Thyroid gland (tissue), 4 donors: Measurements from ENCODE around the gene CHST4. TPM values are rescaled to one million over a fixed set of nuclear protein-coding genes. Genes with fewer than 3 reads are reported as not detected.

Source experiments
- DNase-seq, 2 donors: peaks; one replicate each; pipeline ENCODE4 v3.0.0-alpha.2; 2019
- H3K27ac ChIP-seq, 3 donors: fragments of 200-600 bp; sonication (generic); 1 replicate in 2 of 3; 2 replicates in 1 of 3; pipeline ENCODE4 v1.5.1; 2016 to 2019; ENCODE audit warnings: mild to moderate bottlenecking in 1 of 3, moderate library complexity in 1 of 3
- H3K27me3 ChIP-seq: fragments of 200-600 bp; sonication (generic); one replicate; pipeline ENCODE4 v1.5.1; 2019
- H3K36me3 ChIP-seq, 2 donors: fragments of 200-600 bp; sonication (generic); one replicate each; pipeline ENCODE4 v1.5.1; 2016 to 2019
- H3K4me1 ChIP-seq, 2 donors: fragments of 200-600 bp; sonication (generic); one replicate each; pipeline ENCODE4 v1.5.1; 2017 to 2019
- H3K4me3 ChIP-seq, 3 donors: fragments of 200-600 bp; sonication (generic); replicated peaks in 1 of 3; 1 replicate in 2 of 3; 2 replicates in 1 of 3; pipeline ENCODE4 v1.5.1; 2016; ENCODE audit warnings: mild to moderate bottlenecking in 1 of 3
- H3K9me3 ChIP-seq: fragments of 200-600 bp; sonication (generic); one replicate; pipeline ENCODE4 v1.5.1; 2017
- CTCF ChIP-seq, 6 experiments: fragments of 200-600 bp in 3 of 6; fragments of 450-650 bp in 3 of 6; sonication (generic) in 3 of 6; IDR thresholded peaks; one replicate each; pipeline ENCODE4 v1.5.1; 2016 to 2019; ENCODE audit warnings: antibody characterized with exemption in 6 of 6, mild to moderate bottlenecking in 2 of 6, inconsistent platforms in 1 of 6, moderate library complexity in 1 of 6
- POLR2A ChIP-seq, 2 donors: fragments of 450-650 bp; IDR thresholded peaks; one replicate each; pipeline ENCODE4 v1.6.1; 2017; ENCODE audit warnings: antibody characterized with exemption in 2 of 2, mild to moderate bottlenecking in 2 of 2, moderate library complexity in 1 of 2
- WGBS, 2 donors: methylation state at CpG; one replicate each; pipeline ENCODE4 v1.1.5; 2017; 5-methylcytosine and 5-hydroxymethylcytosine counted together
- intact Hi-C: fragments of 100-400 bp; cut with DNase I; formaldehyde crosslinking; loops from one replicate; pipeline ENCODE4 v1.15.1; 2023
- total RNA-seq, 4 donors: library from RNA; depleted of rRNA; stranded (reverse); fragments of >200 nt; gene quantifications; one replicate each; pipeline ENCODE4 v1.2.3, GENCODE V29; 2016

CHST4 gene
- total RNA-seq, result not detected

GRCh38 chr16:71526111-71526631 is at the start of gene CHST4:
Gene CHST4, plus strand, starts transcription at chr16:71526426. Its CDS starts 10,252 bp downstream, at chr16:71536678.
- no peak within 1 kb of the TSS for H3K27ac ChIP-seq
- intact Hi-C loops, result no loop called here
- no peak for TF ChIP-seq POLR2A (IDR thresholded peaks at IDR 0.05)
- no peak for TF ChIP-seq CTCF (IDR thresholded peaks at IDR 0.05)
- no peaks in the 10 kb centered on the region for H3K27me3 ChIP-seq
- no peaks in the 10 kb centered on the region for H3K9me3 ChIP-seq
- no peaks in the 10 kb centered on the region for H3K36me3 ChIP-seq
- no peak for DNase-seq
- no peak within 1 kb of the TSS for H3K4me3 ChIP-seq
- H3K4me1 ChIP-seq, result no peaks in the 10 kb centered on the region
- WGBS, 2 donors, result 48 to 53% methylated on average over 9 of the region's 9 CpGs

GRCh38 chr16:71476457-71477124 is 49.6 kb upstream of the CHST4 start:
- Histone ChIP-seq H3K27ac (no peak overlapping the region), H3K9me3 (no peaks in the 10 kb centered on the region), H3K4me1 (no peaks in the 10 kb centered on the region), H3K4me3 (no peak overlapping the region), H3K36me3 (peaks cover 26 to 29% of the 10 kb centered on the region in 2 donors), H3K27me3 (no peaks in the 10 kb centered on the region)
- no peak for DNase-seq
- TF ChIP-seq POLR2A (IDR thresholded peaks at IDR 0.05), result no peak
- no peak for TF ChIP-seq CTCF (IDR thresholded peaks at IDR 0.05)
- WGBS, 2 donors, result 93% methylated on average over 4 of the region's 4 CpGs
- intact Hi-C loops, result no loop called here

- Histone ChIP-seq H3K36me3 (peaks cover 26 to 29% of the 10 kb centered on the region in 2 donors), H3K4me1 (peaks cover 0 to 7% of the 10 kb centered on the region in 2 donors), H3K27ac (no peak overlapping the region), H3K27me3 (no peaks in the 10 kb centered on the region), H3K4me3 (no peak overlapping the region), H3K9me3 (no peaks in the 10 kb centered on the region)
- 50 to 51% methylated on average over 3 of the region's 3 CpGs for WGBS, 2 donors
- no peak for DNase-seq
- intact Hi-C loops, result no loop called here
- TF ChIP-seq CTCF (IDR thresholded peaks at IDR 0.05) (peak in 1 of 6 experiments; percentile 15), POLR2A (IDR thresholded peaks at IDR 0.05) (no peak)
These were observed 46.8 kb upstream of the CHST4 start for GRCh38 chr16:71479420-71479819.

GRCh38 chr16:71480956-71481355 is 45.3 kb upstream of the CHST4 start:
- no peak for DNase-seq
- 97 to 99% methylated on average over 2 of the region's 2 CpGs for WGBS, 2 donors
- intact Hi-C loops, result no loop called here
- no peak overlapping the region for H3K27ac ChIP-seq
- H3K36me3 ChIP-seq, result peaks cover 15 to 16% of the 10 kb centered on the region in 2 donors
- H3K9me3 ChIP-seq, result no peaks in the 10 kb centered on the region
- H3K4me3 ChIP-seq, result no peak overlapping the region
- H3K4me1 ChIP-seq, result peaks cover 0 to 11% of the 10 kb centered on the region in 2 donors
- TF ChIP-seq POLR2A (IDR thresholded peaks at IDR 0.05) (no peak), CTCF (IDR thresholded peaks at IDR 0.05) (no peak)
- H3K27me3 ChIP-seq, result no peaks in the 10 kb centered on the region

- no peak overlapping the region for H3K4me3 ChIP-seq
- peaks cover 0 to 11% of the 10 kb centered on the region in 2 donors for H3K4me1 ChIP-seq
- intact Hi-C loops, result no loop called here
- no peaks in the 10 kb centered on the region for H3K27me3 ChIP-seq
- WGBS, 2 donors, result 92% methylated on average over 5 of the region's 5 CpGs
- DNase-seq, result no peak
- no peaks in the 10 kb centered on the region for H3K9me3 ChIP-seq
- peaks cover 6 to 7% of the 10 kb centered on the region in 2 donors for H3K36me3 ChIP-seq
- H3K27ac ChIP-seq, result no peak overlapping the region
- TF ChIP-seq POLR2A (IDR thresholded peaks at IDR 0.05) (no peak), CTCF (IDR thresholded peaks at IDR 0.05) (no peak)
These were observed 43.7 kb upstream of the CHST4 start for GRCh38 chr16:71482569-71482968.
